Hematopoietic multipotent progenitor cell treated with erythropoietin and hydrocortisone succinate and interleukin-3 and kit ligand, for 4 days (in vitro differentiated cells): ENCODE data around the gene COMMD3.

Experiments used
- DNase-seq: peaks from one replicate; pipeline ENCODE4 v3.0.0-alpha.2; 2015

Gene COMMD3

DNA sequence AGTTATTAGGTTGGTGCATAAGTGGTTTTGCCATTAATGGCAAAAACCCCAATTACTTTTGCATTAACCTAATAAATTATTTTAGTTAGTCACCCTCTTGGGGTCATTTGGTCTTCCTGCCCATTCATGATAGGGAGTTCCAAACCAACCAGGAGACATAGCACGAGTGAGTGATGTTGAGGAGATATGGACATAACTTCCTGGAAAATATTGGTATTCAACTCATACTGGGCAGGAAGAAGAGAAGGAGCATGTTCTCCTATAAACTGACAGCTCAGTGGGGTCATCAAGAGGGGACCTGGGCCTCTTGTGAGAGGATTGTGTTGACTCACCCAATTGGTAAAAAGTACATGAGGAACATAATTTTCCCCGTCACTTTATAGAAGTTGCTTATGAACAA lies 52.8 kb downstream of the COMMD3 start:
- no peak for DNase-seq

DNA sequence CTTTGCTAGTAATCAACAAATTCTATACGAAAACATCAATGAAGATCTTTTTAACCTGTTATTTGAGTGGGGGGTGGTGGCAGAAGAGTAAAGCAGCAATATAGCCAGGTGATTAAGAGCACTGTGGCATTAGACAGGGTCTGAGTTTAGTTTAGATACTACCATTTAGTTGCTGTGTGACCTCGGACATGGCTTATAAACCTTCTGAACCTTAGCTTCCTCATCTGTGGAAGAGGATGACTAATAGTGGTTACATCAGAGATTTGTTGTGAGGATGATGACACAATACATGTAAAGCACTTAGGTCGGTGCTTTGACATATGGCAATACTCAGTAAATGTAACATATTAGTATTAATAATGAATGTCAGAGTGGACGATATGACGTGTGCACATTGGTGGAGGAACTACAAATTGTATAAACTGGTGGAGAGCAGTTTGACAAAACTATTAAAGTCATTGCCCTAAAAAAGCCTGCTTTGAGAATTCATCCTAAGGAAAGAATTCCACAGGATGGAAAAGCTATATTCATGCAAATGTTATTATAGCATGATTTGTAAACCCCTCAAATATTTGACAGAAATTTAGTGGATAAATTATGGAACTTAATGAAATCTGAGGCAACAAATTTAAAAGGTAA lies 53.4 kb downstream of the COMMD3 start:
- DNase-seq, result peak; percentile 63
